OCI-LY1 (cell line): ENCODE results near the gene DNAH11.
A peak's percentile ranks its signal among the peaks of the same experiment; 100 is the strongest.

ENCODE experiments used
- H2AFZ ChIP-seq: fragments of 200-600 bp; sonication (generic), shearing (Covaris generic); 2 replicates; pipeline ENCODE4 v1.6.0; 2014; ENCODE audit warnings: antibody characterized with exemption, mild to moderate bottlenecking, low read length
- H3F3A ChIP-seq: fragments of 200-600 bp; sonication (generic), shearing (Covaris generic); 2 replicates; pipeline ENCODE4 v1.6.0; 2014; ENCODE audit warnings: mild to moderate bottlenecking, antibody characterized with exemption, low read length, moderate library complexity; ENCODE audit not compliant: insufficient read depth
- H3K27ac ChIP-seq: fragments of 200-600 bp; sonication (generic); 2 replicates; pipeline ENCODE4 v1.5.1; 2014; ENCODE audit warnings: low read length, mixed run types, mild to moderate bottlenecking, low read depth; ENCODE audit not compliant: poor library complexity, severe bottlenecking
- H3K27me3 ChIP-seq: fragments of 200-600 bp; sonication (generic); 2 replicates; pipeline ENCODE4 v1.6.0; 2014; ENCODE audit warnings: antibody characterized with exemption, mild to moderate bottlenecking, low read length, moderate library complexity; ENCODE audit not compliant: insufficient read depth
- H3K36me3 ChIP-seq: fragments of 200-600 bp; sonication (generic); 2 replicates; pipeline ENCODE4 v1.6.1; 2014; ENCODE audit warnings: mild to moderate bottlenecking, antibody characterized with exemption, low read length, moderate library complexity, mixed read lengths; ENCODE audit not compliant: insufficient read depth
- H3K4me1 ChIP-seq: fragments of 200-600 bp; sonication (generic); 2 replicates; pipeline ENCODE4 v1.5.1; 2014; ENCODE audit warnings: mild to moderate bottlenecking, low read length, moderate library complexity; ENCODE audit not compliant: insufficient read depth, severe bottlenecking
- H3K4me2 ChIP-seq: fragments of 200-600 bp; sonication (generic), shearing (Covaris generic); 2 replicates; pipeline ENCODE4 v1.6.1; 2014; ENCODE audit warnings: low read length
- H3K4me3 ChIP-seq: fragments of 200-600 bp; sonication (generic); 2 replicates; pipeline ENCODE4 v1.5.1; 2014; ENCODE audit warnings: low read length, low read depth, mild to moderate bottlenecking, mixed read lengths; ENCODE audit not compliant: poor library complexity, severe bottlenecking
- H3K79me2 ChIP-seq: fragments of 200-600 bp; shearing (Covaris generic); 2 replicates; pipeline ENCODE4 v1.6.1; 2016; ENCODE audit warnings: mixed run types, low read length, mixed read lengths; ENCODE audit not compliant: insufficient read depth
- H3K9ac ChIP-seq: fragments of 200-600 bp; sonication (generic), shearing (Covaris generic); 2 replicates; pipeline ENCODE4 v1.6.1; 2014; ENCODE audit warnings: mild to moderate bottlenecking, low read length, mixed read lengths
- H3K9me2 ChIP-seq: fragments of 200-600 bp; sonication (generic), shearing (Covaris generic); 2 replicates; pipeline ENCODE4 v1.6.1; 2014; ENCODE audit warnings: low read depth, mild to moderate bottlenecking, low read length, mixed read lengths
- H3K9me3 ChIP-seq: fragments of 200-600 bp; shearing (Covaris generic); 2 replicates; pipeline ENCODE4 v1.6.1; 2014; ENCODE audit warnings: low read length, mixed read lengths
- H4K20me1 ChIP-seq: fragments of 200-600 bp; sonication (generic), shearing (Covaris generic); 2 replicates; pipeline ENCODE4 v1.6.0; 2016; ENCODE audit warnings: mild to moderate bottlenecking, low read length; ENCODE audit not compliant: insufficient read depth
- EZH2 ChIP-seq: fragments of 200-600 bp; sonication (generic), shearing (Covaris generic); IDR thresholded peaks from 2 replicates; pipeline ENCODE4 v1.8.0; 2017; ENCODE audit warnings: borderline replicate concordance, mixed run types, mild to moderate bottlenecking, antibody characterized with exemption, low read length, moderate library complexity, mixed read lengths
- TF ChIP-seq, protein P1 (sequence below): fragments of 200-600 bp; sonication (generic), shearing (Covaris generic); IDR thresholded peaks from 2 replicates; pipeline ENCODE4 v1.5.1; 2017; ENCODE audit warnings: mild to moderate bottlenecking, antibody characterized with exemption, low read length, moderate library complexity, mixed read lengths

The DNAH11 gene

DNA sequence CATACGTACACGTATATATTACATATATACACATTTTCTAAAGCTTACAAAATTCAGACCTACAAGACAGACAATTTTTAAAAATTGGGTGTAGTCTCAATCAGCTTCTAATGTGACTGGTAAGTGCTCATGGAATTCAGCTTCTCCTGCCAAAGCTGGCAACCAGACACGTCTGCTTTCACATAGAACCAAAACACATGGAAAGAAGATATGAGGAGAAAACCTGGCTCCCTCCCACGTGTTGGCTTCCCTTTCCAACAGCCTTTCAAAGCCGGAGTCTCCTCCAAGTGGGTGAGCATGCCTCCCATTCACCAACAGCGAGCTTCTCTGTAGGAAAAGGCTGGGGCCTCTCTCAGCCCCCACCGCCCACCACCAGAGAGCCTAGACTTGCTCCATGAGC is 369.5 kb downstream of the DNAH11 start:
- Histone ChIP-seq H4K20me1 (no peaks in the 10 kb centered on the region), H3K27ac (peak overlapping the region; percentile 57), H3K79me2 (no peaks in the 10 kb centered on the region), H3K4me3 (no peak overlapping the region), H3K9me3 (no peaks in the 10 kb centered on the region), H3K36me3 (peaks cover 29% of the 10 kb centered on the region), H3K4me2 (no peak overlapping the region), H3K27me3 (no peaks in the 10 kb centered on the region), H3F3A (no peaks in the 10 kb centered on the region), H2AFZ (no peak overlapping the region), H3K9me2 (no peaks in the 10 kb centered on the region), H3K9ac (no peak overlapping the region), H3K4me1 (peaks cover 31% of the 10 kb centered on the region)
- no peak for TF ChIP-seq EZH2
- TF ChIP-seq, protein P1, sequence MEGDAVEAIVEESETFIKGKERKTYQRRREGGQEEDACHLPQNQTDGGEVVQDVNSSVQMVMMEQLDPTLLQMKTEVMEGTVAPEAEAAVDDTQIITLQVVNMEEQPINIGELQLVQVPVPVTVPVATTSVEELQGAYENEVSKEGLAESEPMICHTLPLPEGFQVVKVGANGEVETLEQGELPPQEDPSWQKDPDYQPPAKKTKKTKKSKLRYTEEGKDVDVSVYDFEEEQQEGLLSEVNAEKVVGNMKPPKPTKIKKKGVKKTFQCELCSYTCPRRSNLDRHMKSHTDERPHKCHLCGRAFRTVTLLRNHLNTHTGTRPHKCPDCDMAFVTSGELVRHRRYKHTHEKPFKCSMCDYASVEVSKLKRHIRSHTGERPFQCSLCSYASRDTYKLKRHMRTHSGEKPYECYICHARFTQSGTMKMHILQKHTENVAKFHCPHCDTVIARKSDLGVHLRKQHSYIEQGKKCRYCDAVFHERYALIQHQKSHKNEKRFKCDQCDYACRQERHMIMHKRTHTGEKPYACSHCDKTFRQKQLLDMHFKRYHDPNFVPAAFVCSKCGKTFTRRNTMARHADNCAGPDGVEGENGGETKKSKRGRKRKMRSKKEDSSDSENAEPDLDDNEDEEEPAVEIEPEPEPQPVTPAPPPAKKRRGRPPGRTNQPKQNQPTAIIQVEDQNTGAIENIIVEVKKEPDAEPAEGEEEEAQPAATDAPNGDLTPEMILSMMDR, result no peak

DNA sequence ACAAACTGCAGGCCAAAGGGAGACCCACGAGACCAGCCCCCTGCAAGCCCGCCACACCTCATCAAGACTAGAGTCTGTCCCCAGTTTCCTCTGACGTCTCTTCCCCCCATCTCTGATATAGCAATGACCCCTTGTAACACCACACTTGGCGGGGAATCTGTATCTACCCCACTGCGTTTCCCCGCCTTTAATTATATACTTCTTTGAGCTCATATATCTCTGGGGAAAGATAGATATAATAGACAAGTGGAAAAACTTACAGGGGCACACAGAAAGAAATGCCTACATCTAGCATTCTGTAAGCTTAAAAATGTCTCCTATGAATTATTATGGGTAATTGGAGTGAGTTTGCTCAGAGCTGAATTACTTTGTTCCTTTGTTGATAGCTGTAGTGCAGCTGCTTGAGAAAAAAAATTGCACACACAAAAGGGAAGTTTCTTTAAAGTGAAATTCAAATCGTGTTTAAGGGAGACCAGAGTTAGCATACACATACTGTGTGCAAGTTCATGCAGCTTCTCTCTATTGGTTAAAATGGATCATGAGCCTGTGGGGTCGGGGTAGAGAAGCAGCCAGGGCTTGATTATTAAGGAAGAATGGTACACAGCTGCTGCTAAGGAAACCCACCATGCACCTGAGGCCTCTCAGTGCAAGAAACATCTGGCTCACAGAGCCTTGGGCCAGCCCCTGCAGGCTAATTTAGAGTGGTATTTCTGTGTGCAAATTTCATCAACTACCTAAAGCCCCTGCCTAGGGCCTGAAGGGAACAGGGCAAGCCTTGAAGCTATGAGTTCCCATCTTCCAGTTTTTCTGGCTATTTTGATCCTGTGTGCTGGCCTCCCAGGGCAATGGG is 370.3 kb downstream of the DNAH11 start:
- no peaks in the 10 kb centered on the region for H3K9me3 ChIP-seq
- H3K36me3 ChIP-seq, result peaks cover 20% of the 10 kb centered on the region
- peak overlapping the region; percentile 57 for H3K27ac ChIP-seq
- H3F3A ChIP-seq, result no peaks in the 10 kb centered on the region
- no peaks in the 10 kb centered on the region for H4K20me1 ChIP-seq
- no peak overlapping the region; the same call in 1 of the 2 replicates for H3K9ac ChIP-seq
- H3K79me2 ChIP-seq, result no peaks in the 10 kb centered on the region
- H2AFZ ChIP-seq, result no peak overlapping the region
- H3K4me3 ChIP-seq, result no peak overlapping the region
- H3K4me1 ChIP-seq, result peaks cover 31% of the 10 kb centered on the region
- no peaks in the 10 kb centered on the region for H3K9me2 ChIP-seq
- no peaks in the 10 kb centered on the region for H3K27me3 ChIP-seq
- H3K4me2 ChIP-seq, result no peak overlapping the region
- TF ChIP-seq, protein P1, result no peak
- TF ChIP-seq EZH2, result no peak

DNA sequence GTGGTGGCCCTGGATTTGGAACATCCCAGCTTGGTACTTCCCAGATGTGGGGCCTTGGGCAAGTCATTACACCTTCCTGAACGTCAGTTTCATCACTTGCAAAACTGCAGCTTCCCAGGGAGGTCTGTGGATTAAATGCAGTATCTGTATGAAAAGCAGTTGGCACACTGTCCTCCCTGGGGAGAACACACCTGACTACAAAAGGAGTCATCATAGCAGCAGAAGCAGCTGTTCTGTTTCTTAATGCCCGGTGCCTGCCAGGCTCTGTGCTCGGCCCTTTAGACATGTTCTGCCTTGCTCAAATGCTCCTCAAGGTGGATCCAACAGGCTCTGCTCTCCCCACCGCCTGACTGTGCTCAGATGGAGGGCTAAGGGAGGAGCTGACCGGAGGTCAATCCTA is 371.8 kb downstream of the DNAH11 start:
- Histone ChIP-seq H4K20me1 (no peaks in the 10 kb centered on the region), H3K27ac (no peak overlapping the region), H3K9me2 (no peaks in the 10 kb centered on the region), H3F3A (no peaks in the 10 kb centered on the region), H3K79me2 (no peaks in the 10 kb centered on the region), H3K4me2 (no peak overlapping the region; the same call in 1 of the 2 replicates), H3K4me1 (peaks cover 31% of the 10 kb centered on the region), H3K36me3 (peaks cover 16% of the 10 kb centered on the region), H3K9me3 (no peaks in the 10 kb centered on the region), H3K27me3 (no peaks in the 10 kb centered on the region), H3K4me3 (no peak overlapping the region), H3K9ac (no peak overlapping the region), H2AFZ (no peak overlapping the region)
- TF ChIP-seq, protein P1, result no peak
- no peak for TF ChIP-seq EZH2
